ENCODE results near the gene TSPOAP1.

Gene TSPOAP1

DNA sequence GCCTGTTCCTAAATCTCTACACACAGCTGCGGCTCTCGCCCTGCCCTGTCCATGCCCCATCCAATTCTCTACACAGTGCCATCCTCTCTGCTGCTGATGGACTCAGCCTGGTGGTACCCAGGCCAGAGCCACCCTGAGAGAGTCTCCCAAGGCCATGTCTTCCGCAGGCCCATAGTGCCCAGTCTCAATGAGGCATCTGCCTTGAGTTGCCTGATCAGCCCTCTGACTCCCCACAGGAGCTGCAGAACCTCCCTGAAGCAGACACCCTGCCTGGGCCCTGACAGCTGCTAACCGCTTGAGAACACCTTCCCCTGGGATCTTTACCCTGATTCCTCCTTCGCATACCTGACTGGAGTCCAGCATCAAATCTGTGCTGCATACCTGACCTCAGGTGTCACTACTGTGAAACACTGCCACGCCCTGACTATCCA is 13.3 kb downstream of the TSPOAP1 start:
- no peak for DNase-seq

- no peak for DNase-seq
These were observed 13.9 kb downstream of the TSPOAP1 start for GRCh38 chr17:58314706-58315015.

- DNase-seq: peak in 2 of 3 experiments; percentile 37 to 57
These were observed 14.5 kb downstream of the TSPOAP1 start for GRCh38 chr17:58313815-58314705.

- peak in 1 of 3 experiments; percentile 3 for DNase-seq
These were observed 15.8 kb downstream of the TSPOAP1 start for GRCh38 chr17:58312829-58313228.

GRCh38 chr17:58312021-58312630 is 16.5 kb downstream of the TSPOAP1 start:
- DNase-seq: no peak

- DNase-seq: no peak
These were observed 17.1 kb downstream of the TSPOAP1 start for GRCh38 chr17:58311429-58311894.

DNA sequence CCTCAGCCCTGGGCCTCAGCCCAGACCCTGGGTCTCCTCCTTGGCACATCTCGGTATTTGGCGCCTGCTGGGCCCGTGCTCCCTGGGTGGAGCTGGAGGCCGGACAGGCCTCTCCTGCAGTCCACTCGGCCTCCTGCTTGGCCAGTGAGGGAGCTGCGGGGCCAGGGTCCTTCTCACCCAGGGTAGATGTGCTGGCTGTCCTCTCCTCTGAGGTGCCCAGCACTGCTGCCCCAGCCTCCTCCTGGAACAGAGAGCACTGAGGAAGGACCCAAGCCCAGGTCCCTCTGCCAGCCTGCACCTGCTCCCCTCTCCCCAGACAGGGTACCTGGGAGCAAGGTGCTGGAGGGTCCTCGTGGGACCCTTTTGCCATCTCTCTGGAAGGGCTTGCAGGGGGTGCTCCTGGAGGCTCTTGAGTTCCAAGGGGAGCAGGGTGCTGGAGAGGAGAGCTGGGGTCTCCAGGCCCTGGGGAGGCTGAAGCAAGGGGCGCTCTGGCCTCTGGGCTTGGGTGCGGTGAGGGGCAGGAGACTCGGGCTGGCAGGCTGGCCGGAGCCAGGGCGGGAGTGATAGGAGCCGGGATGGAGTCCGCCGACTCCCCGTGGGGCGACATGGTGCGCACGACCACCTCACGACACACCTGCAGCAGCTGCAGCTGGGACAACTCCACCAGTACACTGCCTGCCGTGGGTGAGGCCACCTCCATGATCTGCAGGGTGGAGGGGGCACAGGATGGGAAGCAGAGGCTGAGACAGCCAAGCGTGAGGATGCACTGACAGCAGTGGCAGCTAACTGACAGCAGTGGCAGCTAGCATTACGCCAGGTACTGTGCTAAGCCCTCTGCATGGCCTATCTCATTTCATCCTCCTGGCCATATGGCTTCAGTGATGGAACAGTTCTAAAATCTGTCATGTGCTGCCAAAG is 17.8 kb downstream of the TSPOAP1 start:
- DNase-seq: no peak

- DNase-seq: no peak
These were observed 18.7 kb downstream of the TSPOAP1 start for GRCh38 chr17:58309918-58310259.

DNA sequence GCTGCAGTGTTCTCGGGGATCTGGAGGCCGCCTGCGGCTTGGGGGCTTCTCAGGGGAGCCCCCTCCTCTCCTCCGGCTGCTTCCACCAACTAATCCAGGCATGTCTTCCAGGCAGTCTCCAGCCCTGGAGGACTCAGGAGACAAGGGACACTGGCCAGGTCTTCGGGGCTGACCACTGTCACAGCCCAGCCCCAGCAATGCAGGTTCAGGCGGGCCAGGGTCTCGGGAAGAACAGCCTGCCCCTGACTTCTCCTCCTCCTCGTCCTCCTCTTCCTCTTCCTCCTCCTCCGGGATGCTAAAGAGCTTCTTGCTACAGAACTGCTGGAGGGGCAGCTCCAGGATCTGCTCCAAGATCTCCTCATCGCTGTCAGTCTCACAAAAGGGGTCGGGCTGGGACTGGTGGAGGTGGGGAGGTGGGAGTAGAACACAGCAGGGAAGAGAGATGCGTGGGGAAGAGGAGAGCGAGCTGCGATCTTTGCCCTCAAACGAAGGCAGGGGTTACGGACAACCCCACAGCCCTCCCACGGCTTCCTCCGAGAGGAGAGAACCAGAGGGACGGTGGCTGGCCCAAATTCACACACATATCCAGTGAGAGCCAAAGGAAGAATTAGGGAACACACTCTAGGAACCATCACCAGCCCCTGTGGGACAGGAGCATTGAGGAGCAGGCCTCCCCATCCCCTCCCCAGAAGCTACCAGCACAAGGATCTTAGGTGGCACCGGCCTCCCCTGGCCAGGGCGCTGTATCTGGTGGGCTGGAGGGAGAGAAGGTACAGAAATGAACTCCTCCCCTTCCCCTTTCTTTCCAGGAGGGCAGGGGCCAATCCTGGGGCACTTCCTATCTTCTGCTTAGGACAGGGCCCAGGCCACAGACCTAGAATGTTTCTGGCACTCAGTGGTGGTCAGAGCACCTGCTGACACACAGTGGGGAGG is 19.3 kb downstream of the TSPOAP1 start:
- DNase-seq: no peak

- DNase-seq: no peak
These were observed 20.2 kb downstream of the TSPOAP1 start for GRCh38 chr17:58308173-58308984.

DNA sequence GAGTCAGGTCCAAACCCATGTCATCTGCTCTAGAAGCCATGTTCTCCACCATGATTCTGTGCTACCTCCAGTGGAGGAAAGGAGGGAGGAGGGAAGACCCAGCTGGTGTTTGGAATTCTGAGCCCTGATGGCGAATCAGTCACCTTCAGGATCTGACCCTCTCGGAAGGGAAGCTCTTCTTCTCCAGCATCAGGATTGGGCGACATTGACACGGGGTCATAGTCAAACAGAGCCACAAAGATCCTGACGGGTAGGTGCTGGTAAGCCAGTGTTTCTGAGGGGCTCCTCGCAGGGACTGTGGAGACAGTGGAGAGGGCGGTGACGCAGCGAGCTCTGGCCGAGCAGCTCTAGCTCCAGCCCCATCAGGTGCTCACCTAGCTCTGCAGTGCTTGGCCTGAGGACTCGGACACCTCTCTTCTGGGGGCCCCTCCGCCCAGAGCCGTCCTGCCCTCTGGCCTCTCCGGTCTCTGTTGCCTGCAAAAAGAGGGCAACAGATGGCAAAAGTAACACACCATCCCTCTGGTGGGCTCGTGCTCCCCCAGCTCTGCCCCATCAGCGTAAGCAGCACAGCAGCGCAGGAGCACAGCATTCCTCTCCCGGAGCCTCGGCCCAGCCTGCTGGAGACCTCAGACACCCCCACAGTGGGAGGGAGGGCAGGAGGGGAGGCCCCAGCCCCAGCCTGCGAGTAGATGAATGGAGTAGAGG is 21.0 kb downstream of the TSPOAP1 start:
- no peak for DNase-seq

- DNase-seq: no peak
These were observed 22.3 kb downstream of the TSPOAP1 start for GRCh38 chr17:58306131-58306951.

DNA sequence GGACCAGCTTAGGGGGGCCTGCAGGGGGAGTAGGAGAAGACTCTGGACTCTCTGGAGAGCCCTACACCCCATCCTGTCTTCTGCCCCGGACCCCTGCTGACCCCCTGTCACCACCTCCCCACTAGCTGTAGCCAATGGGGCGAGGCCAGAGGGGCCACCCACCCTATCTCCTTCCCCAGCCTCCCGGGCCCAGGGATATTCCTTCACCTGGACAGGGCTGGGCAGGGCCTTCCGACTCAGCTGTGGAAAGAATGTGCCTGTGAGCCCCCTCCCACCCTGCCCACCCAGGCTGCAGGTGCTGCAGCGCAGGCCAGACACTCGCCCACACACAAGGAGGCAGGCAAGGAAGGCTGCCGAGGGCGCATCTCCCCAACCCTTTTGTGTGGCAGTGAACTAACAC is 23.0 kb downstream of the TSPOAP1 start:
- no peak for DNase-seq

DNA sequence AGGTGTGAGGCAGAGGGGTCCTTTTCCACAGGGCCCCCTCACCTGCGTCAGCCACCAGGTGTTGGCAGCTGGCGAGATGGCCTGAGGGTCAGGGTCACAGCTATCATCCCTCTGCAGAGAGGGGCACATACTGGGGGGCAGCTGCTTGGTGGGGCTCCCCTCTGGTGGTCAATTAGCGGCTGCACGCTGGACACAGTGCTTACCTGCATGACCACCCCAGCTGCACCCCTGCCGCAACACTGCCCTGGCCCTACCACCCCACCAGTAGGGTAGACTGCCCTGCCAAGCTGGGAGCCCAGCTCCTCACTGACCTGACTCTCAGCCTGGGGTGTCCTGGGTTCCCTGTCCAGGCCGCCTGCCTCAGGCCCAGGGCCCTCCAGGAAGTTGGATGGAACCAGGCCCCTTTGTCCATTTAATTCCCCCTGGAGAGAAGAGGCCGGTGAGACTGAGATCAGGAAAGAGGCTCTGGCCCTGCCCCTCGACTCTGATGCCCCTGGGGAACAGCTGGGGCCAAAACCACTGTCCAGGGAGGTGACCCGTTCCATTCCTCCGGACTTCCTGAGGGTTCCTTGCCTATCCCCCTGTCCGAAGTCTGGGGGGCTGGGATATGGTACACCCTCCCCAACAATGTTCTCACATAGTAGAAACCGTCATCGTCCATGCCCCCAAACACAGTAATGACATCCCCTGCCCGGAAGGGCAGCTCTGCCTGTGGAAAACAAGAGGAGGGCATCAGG is 23.7 kb downstream of the TSPOAP1 start:
- DNase-seq: no peak

GRCh38 chr17:58303971-58304749 is 24.4 kb downstream of the TSPOAP1 start:
- peak; percentile 31 to 69 (median 45) for DNase-seq

DNA sequence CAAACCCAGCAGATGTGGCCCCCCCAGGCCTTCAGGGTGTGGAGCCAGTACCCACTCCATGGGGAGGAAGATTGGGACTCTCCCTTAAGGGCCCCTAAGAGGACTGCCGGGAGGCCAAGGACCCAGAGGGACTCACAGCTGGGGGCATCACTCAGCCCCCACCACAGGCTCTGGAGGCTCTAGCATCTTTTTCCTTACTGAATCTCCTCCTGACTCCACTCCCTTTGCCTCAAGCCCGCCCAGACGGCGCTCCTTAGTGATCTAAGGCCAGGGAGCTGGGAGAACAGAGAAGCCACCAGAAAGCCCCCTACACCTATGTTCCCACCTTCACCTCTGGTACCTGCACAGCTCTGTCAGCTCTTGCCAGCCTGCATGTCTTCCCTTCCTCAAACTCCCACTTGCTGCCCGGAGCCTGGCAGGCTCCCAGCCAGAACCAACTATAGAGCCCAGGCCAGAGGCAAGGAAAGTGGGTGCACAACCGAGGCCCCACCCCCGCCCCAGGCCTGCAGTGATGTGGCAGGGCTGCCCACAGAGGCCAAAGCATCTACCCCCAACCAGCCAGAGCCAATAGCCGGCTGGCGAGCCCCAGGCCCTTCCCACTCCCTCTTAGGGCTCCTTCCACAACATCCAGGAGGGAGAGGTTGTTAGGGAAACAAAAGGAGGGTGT is 25.5 kb downstream of the TSPOAP1 start:
- DNase-seq: no peak

DNA sequence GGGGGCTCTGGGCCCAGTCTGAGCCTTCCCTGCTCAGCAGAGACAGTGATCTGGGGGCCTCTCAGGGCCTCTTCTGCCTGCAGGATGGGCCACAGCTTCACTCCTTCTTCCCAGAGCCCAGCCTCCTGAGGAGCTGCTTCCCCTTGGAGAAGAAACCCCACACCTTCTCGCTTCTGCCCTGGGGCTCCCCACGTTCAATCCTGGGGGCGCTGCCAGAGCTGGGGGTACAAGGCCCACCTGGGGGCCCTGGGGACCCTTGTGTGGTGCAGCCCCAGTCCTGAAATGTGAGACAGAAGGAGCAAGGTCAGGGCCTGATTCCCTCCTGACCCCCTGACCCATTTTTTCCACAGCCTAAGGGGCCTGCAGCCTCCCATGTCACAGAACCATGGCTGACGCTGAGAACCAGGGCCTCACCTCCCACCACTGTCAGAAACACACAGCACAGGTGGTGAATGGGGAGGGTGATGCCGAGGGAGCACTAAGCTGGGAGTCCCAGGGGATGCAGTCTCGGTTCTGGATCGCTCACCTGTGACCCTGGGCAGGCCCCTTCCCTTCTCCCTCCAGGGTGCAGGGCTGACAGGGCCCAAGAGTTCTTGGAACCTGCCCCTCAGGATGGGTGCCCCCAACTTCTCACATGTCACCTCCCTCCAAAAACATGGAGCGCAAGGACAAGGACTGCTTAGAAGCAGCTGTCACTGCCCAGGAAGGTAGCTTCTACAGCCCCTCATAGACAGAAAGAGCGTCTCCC is 26.2 kb downstream of the TSPOAP1 start:
- DNase-seq: no peak

Measured in NCI-H1417 (cell line).